ENCODE data around the gene LPAR1. TPM values are rescaled to one million over a fixed set of nuclear protein-coding genes. Genes with fewer than 3 reads are reported as not detected.
"Not testable (repeated sequence)": the region's sequence is repeated elsewhere in the genome, so short reads cannot be mapped to it uniquely, and the experiment has no call there.

LPAR1 gene
- total RNA-seq, 1 experiment from 2014 or later: 0.21 TPM

DNA sequence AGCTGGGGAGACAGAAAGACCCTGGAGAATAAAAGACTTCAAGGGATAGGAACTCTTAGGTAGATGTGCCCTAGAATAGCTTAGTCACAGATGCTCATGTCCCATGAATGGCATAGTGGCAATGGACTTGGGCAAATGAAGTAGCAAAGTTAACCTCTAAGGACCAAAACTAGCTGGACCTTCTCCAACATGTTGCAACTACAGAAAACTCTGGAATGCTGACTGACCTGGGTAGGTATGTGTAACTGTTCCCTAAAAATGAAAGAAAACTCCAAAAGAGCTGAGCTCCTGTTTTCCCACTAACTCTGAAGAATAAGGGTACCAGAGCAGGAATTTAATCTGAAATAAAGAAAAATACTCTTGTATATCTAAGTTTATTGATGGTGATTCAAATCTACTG, 12.5 kb upstream of the LPAR1 start:
- no peak overlapping the region for H3K4me3 Mint-ChIP-seq (ENCODE audit: unreplicated experiment)
- TF ChIP-seq, protein P1, sequence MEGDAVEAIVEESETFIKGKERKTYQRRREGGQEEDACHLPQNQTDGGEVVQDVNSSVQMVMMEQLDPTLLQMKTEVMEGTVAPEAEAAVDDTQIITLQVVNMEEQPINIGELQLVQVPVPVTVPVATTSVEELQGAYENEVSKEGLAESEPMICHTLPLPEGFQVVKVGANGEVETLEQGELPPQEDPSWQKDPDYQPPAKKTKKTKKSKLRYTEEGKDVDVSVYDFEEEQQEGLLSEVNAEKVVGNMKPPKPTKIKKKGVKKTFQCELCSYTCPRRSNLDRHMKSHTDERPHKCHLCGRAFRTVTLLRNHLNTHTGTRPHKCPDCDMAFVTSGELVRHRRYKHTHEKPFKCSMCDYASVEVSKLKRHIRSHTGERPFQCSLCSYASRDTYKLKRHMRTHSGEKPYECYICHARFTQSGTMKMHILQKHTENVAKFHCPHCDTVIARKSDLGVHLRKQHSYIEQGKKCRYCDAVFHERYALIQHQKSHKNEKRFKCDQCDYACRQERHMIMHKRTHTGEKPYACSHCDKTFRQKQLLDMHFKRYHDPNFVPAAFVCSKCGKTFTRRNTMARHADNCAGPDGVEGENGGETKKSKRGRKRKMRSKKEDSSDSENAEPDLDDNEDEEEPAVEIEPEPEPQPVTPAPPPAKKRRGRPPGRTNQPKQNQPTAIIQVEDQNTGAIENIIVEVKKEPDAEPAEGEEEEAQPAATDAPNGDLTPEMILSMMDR (IDR thresholded peaks at IDR 0.05; ENCODE audit: unreplicated experiment): no peak
- no TSS peak for BruUV-seq (replicated peaks)
- POLR2A ChIA-PET: interaction anchor here (0.7 kb wide), 1 partner anchor 8 kb away, joined by 4 read pairs; no protein-coding TSS in a partner anchor
- CTCF ChIA-PET: no interaction called here
- no peaks in the 10 kb centered on the region for H3K9me3 Mint-ChIP-seq (ENCODE audit: unreplicated experiment)
- H3K36me3 Mint-ChIP-seq (ENCODE audit: insufficient read depth, unreplicated experiment): no peaks in the 10 kb centered on the region
- peak; percentile 42 for DNase-seq (ENCODE audit: unreplicated experiment)
- intact Hi-C loops (cut with micrococcal nuclease): no loop called here
- H3K27me3 Mint-ChIP-seq (ENCODE audit: insufficient read depth, unreplicated experiment): no peaks in the 10 kb centered on the region
- peak overlapping the region; percentile 44 for H3K27ac Mint-ChIP-seq (ENCODE audit: low read depth, unreplicated experiment)
- peaks cover 14% of the 10 kb centered on the region for H3K4me1 Mint-ChIP-seq (ENCODE audit: insufficient read depth, unreplicated experiment)

DNA sequence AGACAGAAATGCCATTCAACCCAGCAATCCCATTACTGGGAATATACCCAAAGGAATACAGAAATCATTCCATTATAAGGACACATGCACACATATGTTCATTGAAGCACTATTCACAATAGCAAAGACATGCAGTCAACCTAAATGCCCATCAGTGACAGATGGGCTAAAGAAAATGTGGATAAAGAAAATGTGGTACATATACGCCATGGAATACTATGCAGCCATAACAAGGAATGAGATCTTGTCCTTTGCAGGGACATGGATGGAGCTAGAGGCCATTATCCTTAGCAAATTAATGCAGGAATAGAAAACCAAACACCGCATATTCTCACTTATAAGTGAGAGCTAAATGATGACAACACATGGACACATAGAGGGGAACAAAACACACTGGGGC, 9.0 kb upstream of the LPAR1 start:
- H3K27ac Mint-ChIP-seq (ENCODE audit: low read depth, unreplicated experiment); H3K36me3 Mint-ChIP-seq (ENCODE audit: insufficient read depth, unreplicated experiment); H3K27me3 Mint-ChIP-seq (ENCODE audit: insufficient read depth, unreplicated experiment); DNase-seq (ENCODE audit: unreplicated experiment); BruUV-seq (replicated peaks); intact Hi-C loops (cut with micrococcal nuclease); POLR2A ChIA-PET; H3K4me3 Mint-ChIP-seq (ENCODE audit: unreplicated experiment); CTCF ChIA-PET; H3K9me3 Mint-ChIP-seq (ENCODE audit: unreplicated experiment): not testable (repeated sequence)
- H3K4me1 Mint-ChIP-seq (ENCODE audit: insufficient read depth, unreplicated experiment): peaks cover 14% of the 10 kb centered on the region

DNA sequence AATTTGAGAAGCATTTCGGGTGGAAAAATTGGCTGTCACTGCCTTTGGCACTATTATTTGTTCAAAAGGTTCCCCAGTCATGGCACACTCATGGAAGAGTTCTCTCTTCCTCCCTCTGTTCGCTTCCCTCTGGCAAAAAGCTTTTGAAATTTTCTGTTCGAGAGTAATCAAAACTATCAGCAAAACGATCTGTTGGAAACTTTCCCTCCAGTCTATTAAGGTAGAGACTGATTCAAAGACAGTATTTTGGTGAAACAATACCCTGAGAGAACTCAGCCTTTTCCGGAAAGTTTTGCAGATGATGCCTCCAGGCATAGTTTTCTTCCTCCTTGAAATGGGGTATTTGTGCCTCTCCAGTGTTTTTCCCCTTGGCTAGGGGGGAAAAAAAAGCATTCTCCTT, 3.6 kb upstream of the LPAR1 start:
- intact Hi-C loops (cut with micrococcal nuclease): no loop called here
- BruUV-seq (replicated peaks): no TSS peak
- ChIA-PET CTCF (no interaction called here), POLR2A (interaction anchor here (0.6 kb wide), 2 partner anchors 313 to 599 kb away, joined by 4 read pairs; no protein-coding TSS in a partner anchor)
- peak overlapping the region; percentile 20 for H3K27ac Mint-ChIP-seq (ENCODE audit: low read depth, unreplicated experiment)
- TF ChIP-seq, protein P1 (IDR thresholded peaks at IDR 0.05; ENCODE audit: unreplicated experiment): no peak
- H3K36me3 Mint-ChIP-seq (ENCODE audit: insufficient read depth, unreplicated experiment): no peaks in the 10 kb centered on the region
- DNase-seq (ENCODE audit: unreplicated experiment): no peak
- peaks cover 18% of the 10 kb centered on the region for H3K4me1 Mint-ChIP-seq (ENCODE audit: insufficient read depth, unreplicated experiment)
- no peaks in the 10 kb centered on the region for H3K27me3 Mint-ChIP-seq (ENCODE audit: insufficient read depth, unreplicated experiment)
- H3K9me3 Mint-ChIP-seq (ENCODE audit: unreplicated experiment): no peaks in the 10 kb centered on the region
- no peak overlapping the region for H3K4me3 Mint-ChIP-seq (ENCODE audit: unreplicated experiment)

DNA sequence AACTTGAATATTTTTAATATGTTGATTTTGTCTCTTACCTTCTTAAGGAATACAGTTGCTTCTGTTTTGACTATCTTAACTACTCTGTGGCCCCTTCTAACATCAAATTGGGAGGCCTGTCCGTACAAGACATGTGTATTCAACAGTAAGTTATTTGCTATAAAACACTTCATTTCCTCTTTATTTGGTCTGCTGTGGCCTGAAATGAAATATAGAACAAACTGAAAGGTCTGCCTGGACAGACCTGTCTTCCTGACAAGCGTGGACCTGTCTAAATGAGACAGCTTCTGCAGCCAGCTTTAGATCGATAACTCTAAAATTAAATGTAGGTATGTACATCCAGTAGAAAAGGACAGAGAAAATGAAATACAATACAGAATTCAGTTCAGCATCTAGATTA, 2.2 kb upstream of the LPAR1 start:
- DNase-seq (ENCODE audit: unreplicated experiment): no peak
- CTCF ChIA-PET: interaction anchor here (0.6 to 1.0 kb wide), 2 partner anchors 29 to 64 kb away, joined by 3 read pairs; no protein-coding TSS in a partner anchor
- TF ChIP-seq, protein P1 (IDR thresholded peaks at IDR 0.05; ENCODE audit: unreplicated experiment): no peak
- POLR2A ChIA-PET: interaction anchor here (0.6 to 0.7 kb wide), 2 partner anchors 123 to 287 kb away, joined by 3 read pairs; no protein-coding TSS in a partner anchor
- no TSS peak for BruUV-seq (replicated peaks)
- H3K27me3 Mint-ChIP-seq (ENCODE audit: insufficient read depth, unreplicated experiment): no peaks in the 10 kb centered on the region
- peak overlapping the region; percentile 28 for H3K27ac Mint-ChIP-seq (ENCODE audit: low read depth, unreplicated experiment)
- H3K4me1 Mint-ChIP-seq (ENCODE audit: insufficient read depth, unreplicated experiment): peaks cover 18% of the 10 kb centered on the region
- intact Hi-C loops (cut with micrococcal nuclease): no loop called here
- no peaks in the 10 kb centered on the region for H3K9me3 Mint-ChIP-seq (ENCODE audit: unreplicated experiment)
- H3K4me3 Mint-ChIP-seq (ENCODE audit: unreplicated experiment): no peak overlapping the region
- H3K36me3 Mint-ChIP-seq (ENCODE audit: insufficient read depth, unreplicated experiment): no peaks in the 10 kb centered on the region
